Inflammatory macrophage treated with lipopolysaccharide for 1 hour (primary cell): ENCODE measurements around the gene HOXA2.
A peak's percentile ranks its signal among the peaks of the same experiment; 100 is the strongest.

ENCODE experiments used
- DNase-seq, 2 donors: peaks; one replicate each; pipeline ENCODE4 v3.0.0-alpha.2; 2020 to 2022

HOXA2 gene

GRCh38 chr7:27141137-27141922 is 38.8 kb upstream of the HOXA2 start:
- no peak for DNase-seq

DNA sequence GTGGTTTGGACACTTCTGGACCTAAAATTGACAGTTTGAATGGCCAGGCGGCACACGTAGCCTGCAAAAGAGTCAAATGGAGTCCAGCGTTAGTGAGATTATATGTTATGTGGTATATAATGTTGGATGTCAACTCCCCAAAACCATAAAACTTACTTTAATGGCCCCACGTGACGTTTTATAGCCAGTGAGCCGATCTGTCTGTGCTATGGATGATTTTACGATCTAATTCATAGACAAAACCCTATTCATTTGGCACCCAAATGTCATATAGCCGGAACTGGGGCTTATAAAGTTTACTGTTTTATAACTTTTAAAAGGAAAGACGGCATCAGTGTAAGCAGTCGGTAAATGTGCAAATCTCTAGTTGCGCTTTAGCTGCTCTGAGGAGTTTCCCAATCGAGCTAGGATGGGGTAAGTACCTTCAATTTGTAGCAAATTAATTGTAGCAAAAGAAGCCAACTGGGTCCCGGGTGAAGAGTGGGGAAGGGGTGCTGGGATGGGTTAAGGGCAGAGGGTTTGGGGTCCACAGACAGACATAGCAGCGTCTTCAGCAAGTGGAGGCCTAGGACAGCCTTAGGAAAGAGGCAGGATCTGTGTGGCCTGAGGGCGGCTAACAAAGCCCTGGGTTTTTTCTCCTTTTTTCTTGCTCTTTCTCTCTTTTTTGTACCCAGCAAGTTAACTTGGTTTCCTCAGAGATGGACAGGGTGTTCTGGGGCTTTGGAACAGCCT is 37.8 kb upstream of the HOXA2 start:
- no peak for DNase-seq

DNA sequence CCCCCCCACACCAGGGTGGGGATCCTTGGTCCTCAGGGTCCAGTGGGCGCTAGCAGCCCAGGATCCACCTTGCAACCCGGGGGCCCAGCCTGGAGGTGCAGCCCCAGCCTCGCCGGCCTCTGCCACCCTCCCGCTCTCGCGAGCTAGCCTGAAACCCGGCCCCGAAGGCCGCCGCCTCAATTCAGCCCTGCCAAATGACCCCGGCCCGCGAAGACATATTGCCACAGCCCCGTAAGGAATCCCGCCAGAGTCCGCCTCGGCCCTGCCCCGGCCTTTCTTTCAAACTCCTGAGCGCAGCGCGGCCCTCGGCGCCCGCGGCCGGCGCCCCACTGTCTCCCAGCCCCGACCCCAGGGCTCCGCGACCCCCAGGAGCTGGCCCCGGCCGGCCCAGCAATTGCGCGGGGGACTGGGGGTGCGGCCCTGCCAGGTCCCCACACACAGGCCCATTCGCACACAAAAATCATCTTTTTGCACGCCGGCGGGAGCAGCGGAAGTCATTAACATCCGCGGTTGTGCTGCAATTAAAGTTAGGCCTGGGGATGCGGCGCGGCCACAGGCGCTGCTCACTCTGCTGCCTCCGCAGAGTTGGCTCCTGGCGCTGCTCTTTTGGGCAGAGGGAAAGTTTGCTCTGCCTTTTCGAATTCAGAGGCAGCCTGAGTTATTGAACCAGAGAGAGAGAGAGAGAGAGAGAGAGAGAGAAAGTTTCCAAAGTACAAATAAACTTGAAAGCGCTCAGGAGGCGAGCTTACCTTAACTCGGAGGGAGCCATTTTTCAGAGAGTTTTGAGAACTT is 37.0 kb upstream of the HOXA2 start:
- no peak for DNase-seq

GRCh38 chr7:27138985-27139333 is 36.5 kb upstream of the HOXA2 start:
- DNase-seq: no peak

DNA sequence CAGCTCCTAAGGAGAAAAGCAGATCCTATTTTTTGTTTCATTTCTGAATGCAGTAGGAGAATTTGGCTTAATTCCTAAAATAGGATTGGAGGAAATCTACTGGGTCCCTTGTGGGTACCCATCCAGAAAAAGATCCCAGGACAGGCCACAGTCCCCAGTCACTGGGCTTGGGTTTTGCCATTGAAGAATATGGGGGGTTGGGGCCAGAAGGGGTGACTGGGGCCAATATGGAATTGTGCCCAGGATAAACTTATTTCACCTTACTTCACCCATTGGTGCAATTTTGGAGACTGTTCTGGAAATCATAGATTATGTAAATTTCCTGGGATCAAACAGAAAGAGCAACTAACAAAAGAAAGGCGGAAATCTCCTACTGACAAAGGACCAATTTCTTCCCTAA is 36.0 kb upstream of the HOXA2 start:
- DNase-seq: no peak

DNA sequence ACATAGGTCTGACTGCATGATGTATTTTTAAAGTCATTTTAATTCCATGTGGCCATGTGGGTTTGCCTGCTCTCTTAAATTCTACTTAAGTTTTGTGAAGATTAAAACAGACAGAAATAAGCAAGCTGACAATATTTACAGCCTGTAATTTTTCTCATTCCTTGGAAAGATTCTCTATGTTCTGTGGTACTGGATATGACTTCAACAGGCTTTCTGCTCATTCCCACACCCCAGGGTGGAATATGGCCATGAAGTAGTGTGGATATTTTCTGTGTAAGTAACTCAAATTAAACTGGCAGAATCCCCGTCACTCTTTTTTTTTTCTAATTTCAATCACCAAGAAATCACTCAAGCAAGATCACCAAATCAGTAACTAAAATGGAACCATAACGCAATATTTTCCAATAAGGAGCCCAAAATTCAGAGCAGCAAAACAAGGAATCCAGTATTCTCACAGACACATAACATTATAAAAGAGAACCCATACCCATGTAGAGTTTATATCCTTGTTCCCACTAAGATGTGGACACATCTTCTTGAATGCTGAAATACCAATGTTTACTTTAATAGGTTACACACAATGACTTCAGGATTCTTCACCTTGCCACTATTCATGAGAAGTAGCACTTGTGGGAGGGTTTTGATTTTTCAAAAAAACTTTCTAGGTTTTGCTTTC is 35.3 kb upstream of the HOXA2 start:
- DNase-seq: no peak

GRCh38 chr7:27134392-27134791 is 31.9 kb upstream of the HOXA2 start:
- peak; percentile 93 to 96 for DNase-seq

- peak in 1 of 2 donors; percentile 45 for DNase-seq
Observed at GRCh38 chr7:27133409-27134231, 31.1 kb upstream of the HOXA2 start.

DNA sequence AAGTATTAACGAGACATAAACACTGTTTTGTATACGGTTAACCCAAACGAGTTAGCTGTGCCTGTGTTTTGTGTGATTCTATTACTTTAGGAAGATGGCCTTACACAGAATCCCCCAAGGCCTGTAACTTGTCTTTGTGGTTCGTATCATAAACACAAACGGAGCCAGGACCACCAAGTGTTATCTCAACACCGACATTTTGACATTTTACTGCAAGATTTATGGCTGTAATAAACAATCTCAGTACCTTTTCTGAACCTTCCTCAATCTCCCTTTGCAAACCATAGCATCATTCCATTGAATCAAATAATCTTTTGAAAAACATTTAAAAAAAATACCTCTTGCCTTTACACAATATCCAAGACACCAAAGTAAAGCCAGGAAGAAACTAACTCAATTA is 30.5 kb upstream of the HOXA2 start:
- no peak for DNase-seq

DNA sequence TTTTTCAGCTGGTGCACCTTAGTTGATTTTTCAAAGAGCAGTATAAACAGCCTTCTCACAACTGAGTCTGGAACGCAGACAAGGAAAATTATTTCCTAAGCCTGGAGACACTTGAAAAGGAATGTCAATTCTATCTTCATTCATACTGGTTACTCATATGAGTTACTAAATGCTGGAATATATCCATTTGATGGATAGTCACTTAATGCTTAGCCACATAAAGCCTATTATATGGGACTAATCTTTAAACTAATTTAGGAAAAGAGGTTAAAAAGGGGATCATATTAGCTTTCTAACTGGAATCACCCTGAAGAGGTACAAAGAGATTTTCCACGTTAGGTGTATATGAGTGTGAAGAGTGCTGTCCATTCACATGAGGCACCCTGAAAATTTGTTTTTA is 29.7 kb upstream of the HOXA2 start:
- no peak for DNase-seq

DNA sequence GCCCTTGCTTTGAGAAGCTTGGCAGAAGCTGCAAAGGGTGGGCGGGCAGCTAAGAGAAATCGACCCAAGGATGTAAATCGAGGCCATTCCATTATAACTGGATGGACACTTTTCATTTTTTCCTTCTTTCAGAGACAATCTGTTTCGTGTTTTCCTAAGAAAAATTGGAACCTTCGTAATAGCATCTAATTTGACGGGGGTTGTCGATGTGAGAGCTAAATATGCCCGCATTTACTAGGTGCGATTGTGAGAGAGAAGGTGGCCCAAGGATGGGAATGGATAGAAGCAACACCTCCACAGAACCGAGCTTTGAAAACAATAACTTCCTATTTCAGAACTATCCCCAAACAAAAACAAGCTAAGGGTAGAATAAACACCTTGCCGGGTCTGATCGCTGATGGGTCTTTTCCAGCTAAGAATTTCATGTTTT is 28.9 kb upstream of the HOXA2 start:
- no peak for DNase-seq

DNA sequence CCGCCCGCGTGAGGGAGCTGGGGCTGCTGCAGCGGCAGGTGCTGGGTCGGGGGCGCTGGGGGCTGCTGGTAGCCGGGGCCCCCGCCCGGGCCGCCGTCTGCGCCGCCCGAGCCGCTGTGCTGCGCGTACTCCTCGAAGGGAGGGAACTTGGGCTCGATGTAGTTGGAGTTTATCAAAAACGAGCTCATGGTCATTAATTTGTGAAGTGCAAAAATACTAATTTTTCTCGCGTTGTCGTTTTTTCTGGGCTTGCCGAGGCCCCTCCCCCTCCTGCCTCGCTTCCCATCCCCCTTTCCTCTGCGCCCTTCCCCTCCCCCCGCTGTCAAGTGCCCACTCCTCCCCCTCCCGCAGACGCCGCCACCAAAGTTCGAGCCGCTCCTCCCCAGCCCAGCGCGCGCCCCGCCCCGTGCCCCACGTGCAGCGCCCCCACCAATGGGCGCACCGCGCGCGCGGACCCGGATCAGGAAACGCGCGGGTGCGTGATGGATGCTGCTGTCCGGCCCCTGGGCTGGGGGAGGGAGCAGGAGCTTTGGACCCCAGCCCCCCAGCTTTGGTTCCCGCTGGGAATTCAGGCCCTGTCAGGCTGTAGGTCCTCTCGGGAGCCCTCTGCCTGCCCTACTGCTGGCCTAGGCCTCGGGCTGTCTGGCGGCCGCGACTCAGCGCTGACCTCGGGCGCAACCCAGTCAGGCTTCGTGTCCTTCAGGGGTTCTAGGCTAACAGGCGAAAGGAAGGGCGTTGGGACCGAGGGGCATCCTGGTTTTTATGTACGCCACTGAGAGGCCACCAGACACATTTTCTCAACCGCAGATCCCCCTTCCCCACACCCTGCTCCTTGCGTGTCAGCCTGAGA is 28.3 kb upstream of the HOXA2 start, which contains the start of gene HOXA4:
TSS of gene HOXA4 (minus strand) at position 218 of the 850 bp plus-strand sequence. CDS start at position 194, 24 bp downstream.
- peak; percentile 67 to 86 for DNase-seq

- DNase-seq: no peak
Observed at GRCh38 chr7:27129729-27130539, 27.5 kb upstream of the HOXA2 start.

- no peak for DNase-seq
Observed at GRCh38 chr7:27128776-27129728, 26.6 kb upstream of the HOXA2 start.

GRCh38 chr7:27128034-27128433 is 25.6 kb upstream of the HOXA2 start:
- no peak for DNase-seq

GRCh38 chr7:27126596-27127327 is 24.3 kb upstream of the HOXA2 start:
- no peak for DNase-seq

DNA sequence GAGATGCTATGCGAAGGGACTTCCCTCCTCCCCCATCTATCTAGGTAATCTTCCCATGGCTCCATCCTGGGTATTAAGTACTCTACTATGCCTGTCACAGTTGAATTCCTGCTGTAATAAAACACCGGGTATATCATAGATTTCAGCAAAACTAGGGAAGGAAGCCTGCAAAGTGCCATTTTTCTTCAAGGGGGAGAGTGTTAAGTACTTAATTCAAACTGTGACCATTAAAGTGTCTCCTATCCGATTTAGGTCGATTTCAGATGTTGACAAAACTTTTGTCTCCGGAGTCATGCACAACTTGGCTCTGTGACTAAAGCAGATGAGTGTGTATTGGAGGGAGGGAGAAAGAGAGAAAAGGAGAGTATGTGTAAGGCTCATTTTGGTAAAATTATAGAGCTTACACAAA is 23.5 kb upstream of the HOXA2 start:
- no peak for DNase-seq
